Esophagus muscularis mucosa (tissue), 4 donors: ENCODE results near the gene PDE3A.

ENCODE experiments used
- EP300 ChIP-seq: sonication (generic); formaldehyde crosslinking; IDR thresholded peaks from one replicate; pipeline ENCODE4 v1.6.1; 2017; ENCODE audit warnings: antibody characterized with exemption
- POLR2AphosphoS5 ChIP-seq, 2 donors: sonication (generic); formaldehyde crosslinking; IDR thresholded peaks; one replicate each; pipeline ENCODE4 v1.6.1; 2017; ENCODE audit warnings: antibody characterized with exemption in 2 of 2
- TF ChIP-seq, protein P1 (sequence below), 3 experiments: fragments of 200-600 bp in 2 of 3; fragments of 450-650 bp in 1 of 3; sonication (generic) in 2 of 3; IDR thresholded peaks; one replicate each; pipeline ENCODE4 v1.5.1; 2017 to 2019; ENCODE audit warnings: antibody characterized with exemption in 3 of 3, mild to moderate bottlenecking in 2 of 3, moderate library complexity in 1 of 3

DNA sequence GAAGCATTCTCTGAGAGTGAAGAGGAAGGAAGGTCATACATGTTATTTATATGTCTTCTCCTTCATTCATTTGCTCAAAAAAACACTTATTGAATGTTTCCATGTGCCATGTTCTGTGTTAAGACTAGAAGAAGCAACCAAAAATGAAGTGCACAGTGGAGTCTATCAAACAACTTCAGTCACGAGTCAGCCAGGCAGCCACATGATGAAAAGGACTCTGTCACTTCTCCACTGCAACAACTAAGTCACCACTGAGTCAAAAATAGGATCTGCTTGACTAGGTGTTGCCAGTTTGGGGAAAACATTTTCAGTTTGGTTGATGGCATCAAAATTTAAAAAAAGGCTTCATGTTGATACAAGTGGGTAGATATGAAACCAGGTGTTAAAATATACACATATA, 142.5 kb downstream of the PDE3A start:
- TF ChIP-seq EP300 (no peak), POLR2AphosphoS5 (IDR thresholded peaks at IDR 0.05) (no peak)
- TF ChIP-seq, protein P1, sequence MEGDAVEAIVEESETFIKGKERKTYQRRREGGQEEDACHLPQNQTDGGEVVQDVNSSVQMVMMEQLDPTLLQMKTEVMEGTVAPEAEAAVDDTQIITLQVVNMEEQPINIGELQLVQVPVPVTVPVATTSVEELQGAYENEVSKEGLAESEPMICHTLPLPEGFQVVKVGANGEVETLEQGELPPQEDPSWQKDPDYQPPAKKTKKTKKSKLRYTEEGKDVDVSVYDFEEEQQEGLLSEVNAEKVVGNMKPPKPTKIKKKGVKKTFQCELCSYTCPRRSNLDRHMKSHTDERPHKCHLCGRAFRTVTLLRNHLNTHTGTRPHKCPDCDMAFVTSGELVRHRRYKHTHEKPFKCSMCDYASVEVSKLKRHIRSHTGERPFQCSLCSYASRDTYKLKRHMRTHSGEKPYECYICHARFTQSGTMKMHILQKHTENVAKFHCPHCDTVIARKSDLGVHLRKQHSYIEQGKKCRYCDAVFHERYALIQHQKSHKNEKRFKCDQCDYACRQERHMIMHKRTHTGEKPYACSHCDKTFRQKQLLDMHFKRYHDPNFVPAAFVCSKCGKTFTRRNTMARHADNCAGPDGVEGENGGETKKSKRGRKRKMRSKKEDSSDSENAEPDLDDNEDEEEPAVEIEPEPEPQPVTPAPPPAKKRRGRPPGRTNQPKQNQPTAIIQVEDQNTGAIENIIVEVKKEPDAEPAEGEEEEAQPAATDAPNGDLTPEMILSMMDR (IDR thresholded peaks at IDR 0.05), result no peak
